ENCODE results near the gene BPIFB3.

The BPIFB3 gene

DNA sequence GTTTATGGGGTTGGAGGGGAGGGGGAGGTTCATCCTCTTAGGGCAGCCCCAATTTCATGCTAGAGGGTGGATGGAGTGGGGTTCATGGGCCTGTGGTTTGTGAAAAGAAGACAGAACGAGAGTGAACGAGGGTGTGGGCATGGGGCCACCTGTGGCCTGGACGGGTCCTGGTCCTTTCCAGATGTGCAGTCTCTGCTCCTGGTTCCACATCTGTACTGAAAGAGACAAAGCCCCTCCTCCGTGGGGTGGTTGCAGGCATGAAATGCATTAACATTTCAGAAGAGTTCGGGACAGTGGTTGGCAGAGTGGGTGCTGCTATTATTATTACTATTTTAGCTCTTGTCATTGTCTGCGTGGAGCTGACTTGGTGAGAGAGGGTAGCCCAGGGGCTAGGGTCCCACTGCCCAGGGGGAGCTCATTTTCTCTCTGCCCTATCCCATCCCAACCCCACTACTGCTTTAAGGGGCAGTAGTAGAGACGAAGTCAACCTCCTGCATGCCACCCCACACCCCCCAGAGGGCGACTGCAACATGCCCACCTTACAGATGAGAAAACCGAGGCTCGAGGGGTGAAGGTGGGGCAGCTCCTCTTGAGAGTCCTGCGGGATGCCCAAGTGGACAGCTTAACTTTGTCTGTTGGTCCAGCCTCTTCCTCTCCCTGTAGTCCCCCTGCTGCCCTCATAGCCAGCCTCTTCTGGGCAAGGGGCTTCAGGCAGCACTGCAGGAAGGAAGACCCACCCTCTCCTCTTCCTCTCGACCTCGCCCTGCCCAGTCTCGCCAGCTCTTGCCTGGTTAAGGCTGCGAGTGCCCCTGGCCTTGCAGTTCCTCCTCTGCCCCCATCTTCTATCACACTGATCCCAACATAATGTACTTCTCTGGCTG lies 37.8 kb upstream of the BPIFB3 start:
- no peak for DNase-seq

DNA sequence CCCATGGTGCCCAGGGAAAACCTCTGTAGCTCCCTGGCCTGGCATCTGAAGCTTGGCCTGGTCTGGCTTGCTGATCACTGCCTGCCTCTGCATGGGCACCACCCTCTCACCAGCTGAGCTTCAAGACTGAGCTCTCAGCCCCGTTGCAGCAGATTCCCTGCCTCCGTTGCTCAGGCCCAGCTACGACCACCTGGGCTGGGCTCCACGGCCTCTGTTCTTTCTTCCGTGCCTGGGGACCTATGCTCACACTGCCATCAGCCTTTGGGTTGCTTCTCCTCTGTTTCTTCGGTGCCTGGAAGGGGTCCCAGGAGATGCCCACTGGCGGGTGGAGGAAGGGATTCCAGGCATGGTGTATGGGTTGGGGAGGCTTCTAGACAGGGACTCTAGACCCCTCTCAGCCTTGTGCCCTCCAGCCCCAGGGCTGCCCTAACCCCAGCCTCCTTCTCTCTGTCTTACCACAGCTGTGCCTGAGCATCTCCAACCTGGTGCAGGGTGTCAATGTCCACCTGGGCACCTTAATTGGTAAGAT lies 37.1 kb upstream of the BPIFB3 start:
- no peak for DNase-seq

DNA sequence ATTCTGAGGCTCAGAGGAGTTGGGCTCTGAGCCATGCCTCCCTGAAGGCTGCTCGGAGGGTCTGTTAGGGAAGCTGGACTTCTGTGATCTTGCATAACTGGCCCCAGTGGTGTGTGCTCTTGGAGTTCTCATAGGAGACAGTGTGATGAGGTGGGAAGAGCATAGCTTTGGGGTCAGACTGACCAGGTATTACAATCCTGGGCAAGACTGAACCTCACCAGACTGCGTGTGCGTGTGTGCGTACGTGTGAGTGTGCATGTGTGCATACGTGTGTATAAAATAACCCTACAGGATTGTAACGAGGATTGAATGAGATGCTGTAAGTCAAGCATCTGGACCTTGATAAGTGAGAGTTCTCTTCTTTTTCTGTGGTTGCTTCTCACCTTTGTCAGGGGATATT lies 36.2 kb upstream of the BPIFB3 start:
- no peak for DNase-seq

DNA sequence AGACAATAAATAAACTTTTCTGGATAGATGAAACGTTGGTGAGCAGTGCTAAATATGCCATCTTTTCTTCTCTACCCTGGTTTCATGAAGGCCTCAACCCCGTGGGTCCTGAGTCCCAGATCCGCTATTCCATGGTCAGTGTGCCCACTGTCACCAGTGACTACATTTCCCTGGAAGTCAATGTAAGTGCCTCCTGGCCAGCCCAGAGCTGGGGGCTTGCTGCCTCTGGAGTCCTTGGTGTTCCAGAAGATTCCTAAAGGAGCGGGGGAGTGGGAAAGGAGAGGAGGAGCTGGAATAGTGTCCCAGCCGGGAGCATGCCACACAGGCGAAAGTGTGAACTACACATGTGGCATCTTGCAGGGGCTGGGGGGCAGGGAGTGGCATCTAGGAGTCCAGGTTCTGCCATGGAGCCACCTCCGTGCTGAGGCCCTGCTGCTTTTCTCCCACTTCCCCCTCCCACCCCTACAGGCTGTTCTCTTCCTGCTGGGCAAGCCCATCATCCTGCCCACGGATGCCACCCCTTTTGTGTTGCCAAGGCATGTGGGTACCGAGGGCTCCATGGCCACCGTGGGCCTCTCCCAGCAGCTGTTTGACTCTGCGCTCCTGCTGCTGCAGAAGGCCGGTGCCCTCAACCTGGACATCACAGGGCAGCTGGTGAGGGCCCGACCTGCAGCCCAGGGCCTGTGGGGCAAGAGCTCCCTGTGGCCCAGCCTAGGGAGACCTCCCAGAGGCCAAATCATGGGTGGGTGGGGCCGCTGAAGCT lies 35.4 kb upstream of the BPIFB3 start:
- DNase-seq = no peak

DNA sequence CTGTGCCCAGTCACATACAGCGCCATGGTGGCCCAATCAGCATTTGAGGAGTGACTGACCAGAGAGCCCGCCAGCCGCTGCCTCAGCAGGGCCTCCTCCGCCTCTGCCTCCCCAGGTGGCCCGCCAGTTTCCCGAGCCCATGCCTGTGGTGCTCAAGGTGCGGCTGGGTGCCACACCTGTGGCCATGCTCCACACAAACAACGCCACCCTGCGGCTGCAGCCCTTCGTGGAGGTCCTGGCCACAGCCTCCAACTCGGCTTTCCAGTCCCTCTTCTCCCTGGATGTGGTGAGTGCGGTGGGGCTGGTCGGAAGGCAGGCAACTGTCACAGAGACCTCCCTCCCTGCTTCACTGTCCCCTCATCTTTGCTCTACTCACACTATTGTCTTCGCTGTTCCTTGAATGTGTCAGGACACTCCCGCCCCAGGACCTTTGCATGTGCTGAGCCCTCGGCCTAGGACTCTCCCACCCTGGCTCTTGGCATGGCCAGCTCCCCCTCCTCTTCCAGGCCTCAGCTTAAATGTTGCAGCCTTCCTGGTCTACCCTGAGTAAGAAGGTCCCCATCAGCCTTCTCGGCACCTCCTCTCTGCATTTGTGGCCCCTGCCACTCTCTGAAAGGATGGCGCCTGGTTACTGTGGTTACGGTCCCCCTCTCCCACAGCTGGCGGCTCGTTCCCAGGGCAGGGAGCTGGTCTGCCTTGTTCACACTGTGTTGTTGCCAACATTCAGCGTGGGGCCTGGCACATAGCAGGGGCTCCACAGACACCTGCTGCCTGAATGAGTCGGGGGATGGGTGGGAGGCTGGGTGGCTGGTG lies 34.0 kb upstream of the BPIFB3 start:
- no peak for DNase-seq

DNA sequence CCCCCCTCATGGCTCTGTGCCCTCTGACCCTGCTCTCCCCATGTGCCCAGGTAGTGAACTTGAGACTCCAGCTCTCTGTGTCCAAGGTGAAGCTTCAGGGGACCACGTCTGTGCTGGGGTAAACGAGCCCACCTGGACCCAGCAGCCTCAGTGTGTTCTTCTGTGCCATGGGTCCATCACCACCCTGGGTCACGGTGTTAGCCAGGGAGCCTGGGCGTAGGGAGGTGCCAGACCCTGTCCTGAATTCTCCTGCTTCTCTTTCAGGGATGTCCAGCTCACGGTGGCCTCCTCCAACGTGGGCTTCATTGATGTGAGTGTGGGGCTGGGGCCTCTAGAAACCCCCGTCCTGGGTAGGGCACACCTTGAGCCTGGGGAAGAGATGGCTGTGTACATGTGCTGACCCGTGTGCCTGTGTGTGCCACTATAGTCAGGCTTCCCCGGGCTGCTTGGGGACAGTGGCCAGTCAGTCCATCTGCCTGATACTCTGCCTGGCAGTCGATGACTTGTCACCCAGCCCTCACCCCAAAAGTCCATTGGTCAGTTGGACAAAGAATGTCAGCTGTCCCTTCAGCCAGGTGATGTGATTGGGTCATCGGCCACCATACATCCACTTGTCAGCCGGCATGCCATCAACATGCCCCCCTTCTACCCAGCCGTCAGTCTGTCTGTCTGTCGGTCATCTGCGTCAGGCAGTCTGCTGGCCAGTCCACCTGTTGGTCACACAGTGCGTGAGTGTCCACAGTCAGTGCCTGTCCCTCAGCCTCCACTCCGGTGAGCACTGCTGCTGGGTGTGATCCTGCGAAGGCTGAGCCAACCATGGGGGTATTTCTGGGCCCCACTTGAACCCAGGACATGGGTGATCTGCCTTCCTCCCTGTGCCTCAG lies 33.2 kb upstream of the BPIFB3 start:
- no peak for DNase-seq

- no peak for DNase-seq
Measured at GRCh38 chr20:33021879-33022278, 31.8 kb upstream of the BPIFB3 start.

DNA sequence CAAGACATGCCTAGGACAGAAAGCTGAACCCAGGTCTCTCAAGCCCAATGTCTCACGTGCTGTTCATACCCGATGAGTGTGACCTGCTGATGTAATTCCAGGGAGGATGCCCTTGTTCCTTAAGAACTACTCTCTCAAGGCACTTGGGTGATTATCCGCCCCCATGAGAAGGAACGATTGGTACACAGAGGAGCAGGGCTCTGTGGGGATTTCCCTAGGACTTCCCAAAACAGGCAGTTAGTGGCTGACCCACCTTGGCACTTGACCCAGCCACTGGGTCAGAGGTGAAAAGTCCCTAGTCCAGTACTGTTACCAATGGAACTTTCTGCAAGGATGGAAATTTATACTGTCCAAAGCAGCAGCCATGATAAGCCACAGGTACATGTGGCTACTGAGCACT lies 31.4 kb upstream of the BPIFB3 start:
- DNase-seq = peak; percentile 72

- no peak for DNase-seq
Measured at GRCh38 chr20:33022694-33023438, 30.8 kb upstream of the BPIFB3 start.

DNA sequence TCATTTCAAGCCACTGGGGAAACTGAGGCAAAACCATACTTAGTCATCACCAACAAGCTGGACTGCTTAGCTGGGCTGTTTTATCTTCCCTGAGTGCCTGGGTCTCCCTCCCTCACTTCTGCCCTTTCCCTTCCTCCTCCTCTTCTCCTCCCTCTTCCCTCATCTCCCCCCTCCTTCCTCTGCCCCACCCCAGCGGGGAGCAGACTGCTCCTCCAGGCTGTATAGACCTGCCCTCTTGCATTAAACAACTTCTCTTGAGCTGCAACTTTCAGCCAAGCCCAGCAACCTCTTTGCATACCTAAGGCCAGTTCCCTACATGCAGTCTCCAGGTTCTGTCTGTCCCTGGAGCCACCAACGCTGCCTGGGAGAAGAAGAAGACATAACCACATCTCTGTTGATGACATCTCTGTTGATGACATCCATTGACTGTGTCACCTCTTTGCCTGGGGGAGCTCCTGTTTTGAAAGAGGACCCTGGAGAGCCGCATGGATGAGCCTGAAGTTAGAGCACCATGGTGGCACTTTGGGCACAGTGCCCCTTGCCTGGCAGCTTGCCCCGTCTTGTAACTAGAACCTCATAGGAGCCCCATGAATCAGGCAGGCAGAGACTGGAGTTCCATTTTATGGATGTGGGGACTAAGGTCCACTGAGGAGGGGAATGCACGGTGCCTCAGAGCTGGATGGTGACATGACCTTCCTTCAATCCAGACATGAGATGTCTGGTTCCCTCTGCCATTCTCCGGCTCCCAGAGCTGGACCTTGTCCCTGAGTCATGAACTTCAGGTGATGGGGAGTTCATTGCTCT lies 30.1 kb upstream of the BPIFB3 start:
- DNase-seq = no peak

GRCh38 chr20:33024243-33024560 lies 29.5 kb upstream of the BPIFB3 start:
- no peak for DNase-seq

- DNase-seq = no peak
Measured at GRCh38 chr20:33024609-33025317, 28.9 kb upstream of the BPIFB3 start.

DNA sequence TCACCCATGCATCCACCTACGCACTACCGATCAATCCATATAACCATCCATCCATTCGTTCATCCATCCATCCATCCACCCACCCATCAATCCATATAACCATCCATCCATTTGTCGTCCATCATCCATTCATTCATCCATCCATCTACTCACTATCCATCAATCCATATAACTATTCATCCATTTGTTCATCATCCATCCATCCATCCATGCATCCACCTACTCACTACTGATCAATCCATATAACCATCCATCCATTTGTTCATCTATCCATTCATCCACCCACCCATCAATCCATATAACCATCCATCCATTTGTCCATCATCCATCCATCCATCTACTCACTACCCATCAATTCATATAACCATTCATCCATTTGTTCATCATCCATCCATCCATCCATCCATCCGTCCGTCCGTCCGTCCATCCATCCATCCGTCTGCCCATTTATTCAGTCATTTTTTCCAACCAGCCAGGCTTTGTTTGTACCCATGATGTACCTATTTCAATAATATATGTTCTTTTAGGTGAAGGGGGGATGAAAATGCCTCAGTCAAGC lies 28.3 kb upstream of the BPIFB3 start:
- DNase-seq = no peak

DNA sequence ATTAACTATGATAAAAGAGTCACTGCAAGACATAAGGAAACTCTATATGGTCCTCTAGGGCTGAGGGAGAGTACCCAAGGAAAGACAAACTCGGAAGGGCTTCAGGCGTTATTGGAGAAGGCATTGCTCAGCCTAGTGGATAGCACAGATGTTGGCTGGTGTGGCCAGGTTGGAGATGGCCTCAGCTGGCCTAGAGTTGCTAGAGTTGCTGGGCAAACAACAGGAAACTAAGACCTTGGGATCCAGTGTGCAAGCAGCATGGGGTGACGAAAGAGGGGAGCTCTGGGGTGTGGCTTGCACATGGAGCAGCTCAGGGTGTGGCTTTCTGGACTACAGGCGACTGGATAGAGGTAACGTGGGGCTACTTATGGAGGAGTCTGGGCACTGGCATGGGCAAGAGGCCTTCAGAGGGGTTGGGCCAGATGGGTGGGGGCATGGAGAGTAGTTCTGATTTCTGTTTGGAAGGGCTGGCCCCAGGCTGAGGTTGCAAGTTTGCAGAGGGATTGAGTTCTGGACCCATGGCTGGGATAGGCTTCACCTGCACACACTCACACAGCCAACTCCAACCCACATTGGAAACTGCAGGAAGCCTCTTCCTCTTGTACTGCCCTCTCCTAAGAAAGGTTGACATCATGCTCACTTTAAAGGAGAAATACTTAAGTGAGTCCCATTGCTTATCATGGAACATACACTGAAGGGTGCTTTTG lies 27.5 kb upstream of the BPIFB3 start:
- no peak for DNase-seq

DNA sequence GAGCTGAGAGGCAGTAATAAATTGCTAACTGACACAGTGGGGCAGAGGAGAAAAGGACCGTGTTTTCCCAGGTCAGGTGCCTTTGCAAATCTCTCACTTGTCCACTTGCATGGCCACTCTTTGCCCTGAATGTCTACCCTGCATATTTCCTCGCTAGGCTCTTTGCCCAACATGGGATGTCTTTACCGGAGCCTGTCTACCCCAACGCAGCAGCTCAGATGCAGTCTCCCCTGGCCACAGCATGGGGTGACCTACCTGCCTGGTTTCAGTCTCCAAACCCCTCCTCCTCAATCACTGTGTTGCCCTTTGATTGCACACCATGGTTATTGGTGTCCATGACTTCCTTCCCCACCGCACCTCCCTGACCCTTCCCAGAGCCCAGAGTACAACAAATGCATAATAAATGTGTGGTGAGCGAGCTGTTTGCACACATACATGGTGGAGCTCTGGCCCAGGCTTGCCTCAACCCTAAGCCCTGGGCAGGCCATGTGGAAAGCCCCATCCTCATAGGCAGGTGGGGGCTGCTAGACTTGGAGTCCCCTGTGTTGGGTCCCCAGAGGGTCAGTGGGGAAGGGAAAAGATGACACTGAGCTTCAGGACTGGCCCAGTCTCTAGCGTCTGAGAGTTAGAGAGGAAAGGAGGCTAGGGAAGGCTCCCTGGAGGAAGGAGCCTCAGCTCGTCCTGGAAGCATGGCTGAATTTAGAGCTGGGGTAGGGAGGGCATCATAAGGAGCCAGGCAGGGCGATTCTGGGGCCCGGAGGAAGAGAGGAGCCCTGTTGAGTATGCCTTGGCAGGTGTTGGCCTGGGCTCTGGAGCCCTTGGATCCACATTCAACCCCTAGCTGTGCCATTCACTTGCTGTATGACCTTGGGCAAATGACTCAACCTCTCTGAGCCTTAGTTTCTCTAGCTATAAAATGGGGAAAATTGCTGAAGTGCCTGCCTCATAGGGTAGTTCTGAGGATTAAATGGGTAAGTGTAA lies 26.6 kb upstream of the BPIFB3 start:
- no peak for DNase-seq

DNA sequence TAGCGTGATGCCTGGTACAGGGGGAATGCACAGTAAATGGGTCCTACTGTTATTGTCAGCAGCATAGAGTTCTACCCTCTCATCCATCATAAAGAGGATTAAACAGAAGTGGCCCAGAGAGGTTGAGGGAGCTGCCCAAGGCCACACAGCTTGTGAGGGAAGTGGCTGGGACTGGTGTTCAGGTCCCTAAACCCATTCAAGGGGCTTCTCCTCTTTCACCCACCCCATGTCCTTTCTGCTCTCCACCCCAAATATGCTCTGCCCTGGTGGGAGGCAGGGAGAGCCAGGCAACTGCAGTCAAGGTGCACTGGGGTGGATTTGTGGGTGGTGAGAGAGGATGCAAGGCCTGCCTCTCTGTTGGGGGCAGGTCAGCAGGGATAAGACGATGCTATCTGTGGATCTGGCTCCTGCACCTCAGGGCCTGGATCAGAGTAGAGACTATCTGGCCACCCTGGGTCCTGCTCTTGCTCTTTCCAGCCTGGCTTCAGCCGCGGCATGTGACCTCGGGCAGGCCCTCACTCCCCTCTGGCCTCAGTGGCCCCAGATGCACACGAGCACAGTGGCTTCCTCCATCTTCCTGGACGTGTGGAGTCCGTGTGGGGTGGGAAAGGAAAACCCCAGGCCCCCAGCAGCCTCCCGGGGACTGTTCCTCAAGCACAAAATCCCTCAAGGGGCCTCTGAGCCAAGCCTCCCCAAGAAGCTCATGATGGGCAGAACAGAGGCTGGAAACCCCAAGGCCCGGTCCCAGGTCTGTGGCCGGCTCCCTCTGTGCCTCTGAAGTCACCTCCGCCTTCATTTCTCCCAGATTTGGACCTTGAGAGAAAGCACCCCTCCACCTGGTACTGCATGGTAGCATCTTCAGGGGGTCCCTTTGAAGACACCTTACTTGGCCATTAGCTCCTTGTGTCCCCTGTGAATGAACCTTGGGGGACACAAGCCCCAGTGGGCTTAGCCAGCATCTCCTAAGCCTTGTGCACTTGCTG lies 25.6 kb upstream of the BPIFB3 start:
- no peak for DNase-seq

Measured in inflammatory macrophage treated with lipopolysaccharide for 4 hours (primary cell).